GM12875 (cell line): ENCODE results near the gene NFIX.

Source experiments
- H3K4me3 ChIP-seq: one replicate; pipeline ENCODE4 v1.5.1; 2011; ENCODE audit warnings: low read depth, low read length, control low read depth
- CTCF ChIP-seq: IDR thresholded peaks from 2 replicates; pipeline ENCODE4 v1.5.1; 2011; ENCODE audit warnings: low read depth, mild to moderate bottlenecking, control low read depth, inconsistent platforms, low read length, moderate library complexity, borderline replicate concordance; ENCODE audit not compliant: insufficient read depth

The NFIX gene

GRCh38 chr19:13052447-13053175 lies 57.3 kb downstream of the NFIX start:
- no peak for TF ChIP-seq CTCF
- H3K4me3 ChIP-seq = no peak overlapping the region

- H3K4me3 ChIP-seq = no peak overlapping the region
- no peak for TF ChIP-seq CTCF
Measured at GRCh38 chr19:13053238-13053637, 58.0 kb downstream of the NFIX start.

GRCh38 chr19:13053761-13054625 lies 58.7 kb downstream of the NFIX start:
- H3K4me3 ChIP-seq = no peak overlapping the region
- no peak for TF ChIP-seq CTCF

- no peak overlapping the region for H3K4me3 ChIP-seq
Measured at GRCh38 chr19:13054626-13055212, 59.4 kb downstream of the NFIX start.

GRCh38 chr19:13055213-13056051 lies 60.2 kb downstream of the NFIX start:
- no peak overlapping the region for H3K4me3 ChIP-seq
- no peak for TF ChIP-seq CTCF

More at GRCh38 chr19:13054626-13055212, 59.4 kb downstream of the NFIX start:
- TF ChIP-seq CTCF = no peak

- no peak for TF ChIP-seq CTCF
- no peak overlapping the region for H3K4me3 ChIP-seq
Measured at GRCh38 chr19:13056052-13056660, 60.9 kb downstream of the NFIX start.
